ENCODE results near the gene FRMD5.

DNA sequence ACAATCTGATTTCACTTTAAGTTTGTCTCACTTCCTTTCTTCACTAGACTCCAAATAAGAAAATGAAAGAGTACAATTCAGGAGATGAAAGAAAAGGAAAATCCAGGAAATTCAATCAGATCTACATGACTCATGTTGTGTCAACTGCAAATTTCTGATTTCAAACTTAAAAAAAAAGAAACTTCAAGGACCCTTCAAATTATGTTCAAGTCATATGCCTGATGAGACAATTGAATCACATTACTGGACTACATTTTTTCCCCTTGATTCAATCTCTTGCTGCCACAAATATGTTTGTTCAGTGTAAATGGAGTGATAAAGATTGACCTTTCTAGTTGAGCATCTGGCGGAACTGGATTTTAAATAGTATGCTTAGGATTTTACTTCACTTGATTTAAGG lies 37.4 kb downstream of the FRMD5 start:
- TF ChIP-seq, protein P1, sequence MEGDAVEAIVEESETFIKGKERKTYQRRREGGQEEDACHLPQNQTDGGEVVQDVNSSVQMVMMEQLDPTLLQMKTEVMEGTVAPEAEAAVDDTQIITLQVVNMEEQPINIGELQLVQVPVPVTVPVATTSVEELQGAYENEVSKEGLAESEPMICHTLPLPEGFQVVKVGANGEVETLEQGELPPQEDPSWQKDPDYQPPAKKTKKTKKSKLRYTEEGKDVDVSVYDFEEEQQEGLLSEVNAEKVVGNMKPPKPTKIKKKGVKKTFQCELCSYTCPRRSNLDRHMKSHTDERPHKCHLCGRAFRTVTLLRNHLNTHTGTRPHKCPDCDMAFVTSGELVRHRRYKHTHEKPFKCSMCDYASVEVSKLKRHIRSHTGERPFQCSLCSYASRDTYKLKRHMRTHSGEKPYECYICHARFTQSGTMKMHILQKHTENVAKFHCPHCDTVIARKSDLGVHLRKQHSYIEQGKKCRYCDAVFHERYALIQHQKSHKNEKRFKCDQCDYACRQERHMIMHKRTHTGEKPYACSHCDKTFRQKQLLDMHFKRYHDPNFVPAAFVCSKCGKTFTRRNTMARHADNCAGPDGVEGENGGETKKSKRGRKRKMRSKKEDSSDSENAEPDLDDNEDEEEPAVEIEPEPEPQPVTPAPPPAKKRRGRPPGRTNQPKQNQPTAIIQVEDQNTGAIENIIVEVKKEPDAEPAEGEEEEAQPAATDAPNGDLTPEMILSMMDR (IDR thresholded peaks at IDR 0.05; ENCODE audit: low read depth, low read length) = no peak
- no peak for TF ChIP-seq EZH2phosphoT487 (IDR thresholded peaks at IDR 0.05; ENCODE audit: low read depth)

All from OCI-LY3 (cell line).